H7 (cell line): ENCODE results near the gene AASDH. TPM values are rescaled to one million over a fixed set of nuclear protein-coding genes. Genes with fewer than 3 reads are reported as not detected.

Experiments used
- DNase-seq: peaks from one replicate; pipeline ENCODE4 v3.0.0; 2012
- H3K27me3 ChIP-seq: 2 replicates; pipeline ENCODE4 v1.6.0; 2011; ENCODE audit warnings: mild to moderate bottlenecking, low read length; ENCODE audit not compliant: control insufficient read depth, insufficient read depth
- H3K36me3 ChIP-seq: replicated peaks from 2 replicates; pipeline ENCODE4 v1.5.1; 2011; ENCODE audit warnings: low read length; ENCODE audit not compliant: control insufficient read depth, insufficient read depth
- H3K4me3 ChIP-seq: 2 replicates; pipeline ENCODE4 v1.5.1; 2011; ENCODE audit warnings: low read depth, mild to moderate bottlenecking, control low read depth, low read length, moderate library complexity; ENCODE audit not compliant: insufficient read depth
- total RNA-seq: library from RNA; depleted of rRNA; stranded (reverse); fragments of >200 nt; shearing (Covaris generic); gene quantifications from 2 replicates; pipeline ENCODE4 v1.2.3, GENCODE V29; 2014; rRNA removed

AASDH gene, protein sequence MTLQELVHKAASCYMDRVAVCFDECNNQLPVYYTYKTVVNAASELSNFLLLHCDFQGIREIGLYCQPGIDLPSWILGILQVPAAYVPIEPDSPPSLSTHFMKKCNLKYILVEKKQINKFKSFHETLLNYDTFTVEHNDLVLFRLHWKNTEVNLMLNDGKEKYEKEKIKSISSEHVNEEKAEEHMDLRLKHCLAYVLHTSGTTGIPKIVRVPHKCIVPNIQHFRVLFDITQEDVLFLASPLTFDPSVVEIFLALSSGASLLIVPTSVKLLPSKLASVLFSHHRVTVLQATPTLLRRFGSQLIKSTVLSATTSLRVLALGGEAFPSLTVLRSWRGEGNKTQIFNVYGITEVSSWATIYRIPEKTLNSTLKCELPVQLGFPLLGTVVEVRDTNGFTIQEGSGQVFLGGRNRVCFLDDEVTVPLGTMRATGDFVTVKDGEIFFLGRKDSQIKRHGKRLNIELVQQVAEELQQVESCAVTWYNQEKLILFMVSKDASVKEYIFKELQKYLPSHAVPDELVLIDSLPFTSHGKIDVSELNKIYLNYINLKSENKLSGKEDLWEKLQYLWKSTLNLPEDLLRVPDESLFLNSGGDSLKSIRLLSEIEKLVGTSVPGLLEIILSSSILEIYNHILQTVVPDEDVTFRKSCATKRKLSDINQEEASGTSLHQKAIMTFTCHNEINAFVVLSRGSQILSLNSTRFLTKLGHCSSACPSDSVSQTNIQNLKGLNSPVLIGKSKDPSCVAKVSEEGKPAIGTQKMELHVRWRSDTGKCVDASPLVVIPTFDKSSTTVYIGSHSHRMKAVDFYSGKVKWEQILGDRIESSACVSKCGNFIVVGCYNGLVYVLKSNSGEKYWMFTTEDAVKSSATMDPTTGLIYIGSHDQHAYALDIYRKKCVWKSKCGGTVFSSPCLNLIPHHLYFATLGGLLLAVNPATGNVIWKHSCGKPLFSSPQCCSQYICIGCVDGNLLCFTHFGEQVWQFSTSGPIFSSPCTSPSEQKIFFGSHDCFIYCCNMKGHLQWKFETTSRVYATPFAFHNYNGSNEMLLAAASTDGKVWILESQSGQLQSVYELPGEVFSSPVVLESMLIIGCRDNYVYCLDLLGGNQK
- total RNA-seq, result 11.4 and 16.5 TPM in 2 replicates

- DNase-seq, result peak; percentile 89
- Histone ChIP-seq H3K27me3 (no peaks in the 10 kb centered on the region), H3K36me3 (no peaks in the 10 kb centered on the region), H3K4me3 (peak within 1 kb of the TSS; percentile 78)
Measured at GRCh38 chr4:56387023-56388001, at the start of gene AASDH. Gene AASDH (minus strand): TSS chr4:56387491. CDS start chr4:56384299, 3,192 bp downstream.

- DNase-seq, result peak; percentile 98
- no peaks in the 10 kb centered on the region for H3K27me3 ChIP-seq
- peak within 1 kb of the TSS; percentile 90 for H3K4me3 ChIP-seq
- H3K36me3 ChIP-seq, result no peaks in the 10 kb centered on the region; the same call in 1 of the 2 replicates
Measured at GRCh38 chr4:56435140-56435926, 48.0 kb upstream of the AASDH start, which contains the start of gene PPAT. Gene PPAT (minus strand): TSS chr4:56435615. CDS start chr4:56435477, 138 bp downstream.

GRCh38 chr4:56434599-56435139, 47.4 kb upstream of the AASDH start:
- no peaks in the 10 kb centered on the region for H3K27me3 ChIP-seq
- DNase-seq, result no peak
- peak overlapping the region; percentile 90 for H3K4me3 ChIP-seq
- no peaks in the 10 kb centered on the region for H3K36me3 ChIP-seq

DNA sequence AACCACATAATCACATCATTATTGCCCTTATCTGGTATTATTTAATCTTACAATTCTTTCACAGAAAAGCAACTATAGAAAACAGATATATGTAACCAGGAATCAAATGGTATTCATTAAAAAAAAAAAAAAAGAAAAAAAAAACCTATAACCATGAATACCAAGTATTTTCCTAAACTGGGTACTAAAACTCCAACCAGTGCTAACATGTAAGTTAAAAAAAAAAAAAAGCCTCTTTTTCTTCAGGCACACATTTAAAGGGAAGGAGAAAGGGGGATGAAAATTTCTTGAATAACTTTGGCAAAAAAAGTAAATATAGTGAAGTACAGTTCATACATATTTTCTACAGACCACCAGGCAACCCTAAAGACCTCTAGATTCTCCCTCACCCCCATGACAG, 46.0 kb upstream of the AASDH start:
- Histone ChIP-seq H3K4me3 (peak overlapping the region; percentile 90; the same call in 1 of the 2 replicates), H3K27me3 (no peaks in the 10 kb centered on the region), H3K36me3 (no peaks in the 10 kb centered on the region)
- DNase-seq, result no peak

DNA sequence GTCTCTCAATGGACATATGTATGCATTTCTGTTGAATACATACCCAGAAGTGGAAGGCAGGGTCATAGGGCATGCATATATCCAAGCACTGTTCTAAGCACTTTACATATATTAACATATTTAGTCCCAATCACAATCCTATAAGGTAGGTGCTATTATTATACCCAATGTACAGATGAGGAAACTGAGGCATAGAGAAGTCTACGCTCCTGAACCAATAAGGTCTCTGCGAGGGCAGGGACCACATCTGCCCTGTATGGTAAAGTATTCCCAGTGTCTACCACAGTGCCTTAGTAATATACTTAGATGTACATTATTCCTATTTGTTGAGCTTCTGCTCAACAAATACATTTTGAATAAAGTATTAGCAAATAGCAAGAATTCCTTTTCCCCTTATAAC, 42.9 kb upstream of the AASDH start:
- no peak for DNase-seq
- Histone ChIP-seq H3K36me3 (no peaks in the 10 kb centered on the region), H3K27me3 (no peaks in the 10 kb centered on the region), H3K4me3 (no peak overlapping the region)

GRCh38 chr4:56427179-56427578, 39.9 kb upstream of the AASDH start:
- no peak for DNase-seq
- Histone ChIP-seq H3K36me3 (no peaks in the 10 kb centered on the region; the same call in 1 of the 2 replicates), H3K27me3 (no peaks in the 10 kb centered on the region), H3K4me3 (no peak overlapping the region)

- Histone ChIP-seq H3K4me3 (no peak overlapping the region), H3K27me3 (no peaks in the 10 kb centered on the region), H3K36me3 (no peaks in the 10 kb centered on the region; the same call in 1 of the 2 replicates)
- DNase-seq, result no peak
Measured at GRCh38 chr4:56426273-56426672, 39.0 kb upstream of the AASDH start.

DNA sequence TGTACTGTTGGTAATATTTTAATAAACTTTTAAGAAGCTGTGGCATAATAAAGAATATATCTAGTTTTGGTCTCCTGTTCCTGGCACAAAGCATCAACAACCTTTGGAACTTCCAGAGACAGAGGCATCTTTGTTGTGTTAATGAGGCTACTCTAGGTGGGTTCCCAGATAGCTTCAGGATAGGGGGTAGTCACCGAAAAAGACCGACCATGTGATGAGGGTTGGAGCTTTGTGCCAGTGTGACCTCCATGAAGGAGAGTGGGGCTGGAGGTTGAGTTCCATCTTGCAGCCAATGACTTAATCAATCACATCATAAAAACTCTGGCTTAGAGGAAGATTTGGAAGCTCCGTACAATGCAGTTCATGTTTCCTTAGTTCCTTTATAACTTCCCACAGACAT, 38.2 kb upstream of the AASDH start:
- Histone ChIP-seq H3K36me3 (no peaks in the 10 kb centered on the region; the same call in 1 of the 2 replicates), H3K4me3 (no peak overlapping the region), H3K27me3 (no peaks in the 10 kb centered on the region)
- DNase-seq, result peak; percentile 50

- Histone ChIP-seq H3K36me3 (no peaks in the 10 kb centered on the region; the same call in 1 of the 2 replicates), H3K27me3 (no peaks in the 10 kb centered on the region), H3K4me3 (no peak overlapping the region)
- no peak for DNase-seq
Measured at GRCh38 chr4:56424697-56425514, 37.6 kb upstream of the AASDH start.

DNA sequence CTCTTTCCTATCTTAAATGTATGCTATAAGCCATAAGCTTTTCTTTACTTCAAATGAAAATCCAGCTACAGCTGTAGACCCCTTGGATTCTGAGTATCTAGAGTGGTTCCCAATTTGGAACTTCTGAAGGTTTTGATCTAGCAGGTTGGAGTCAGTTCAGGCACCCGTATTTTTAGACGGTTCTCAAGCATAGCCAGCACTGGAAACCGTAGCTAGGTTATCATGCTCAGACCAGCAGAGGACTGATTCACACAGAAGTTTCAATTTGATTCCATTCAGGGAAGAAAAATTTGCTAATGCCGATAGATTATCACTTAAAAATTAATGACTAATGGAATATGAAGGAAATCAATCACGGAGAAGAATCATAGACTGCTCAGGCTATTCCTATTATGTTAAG, 36.9 kb upstream of the AASDH start:
- H3K4me3 ChIP-seq, result no peak overlapping the region
- no peaks in the 10 kb centered on the region; the same call in 1 of the 2 replicates for H3K36me3 ChIP-seq
- no peaks in the 10 kb centered on the region for H3K27me3 ChIP-seq
- DNase-seq, result no peak

- H3K36me3 ChIP-seq, result no peaks in the 10 kb centered on the region; the same call in 1 of the 2 replicates
- no peak for DNase-seq
- H3K27me3 ChIP-seq, result no peaks in the 10 kb centered on the region
- H3K4me3 ChIP-seq, result no peak overlapping the region
Measured at GRCh38 chr4:56417396-56417795, 30.1 kb upstream of the AASDH start.

DNA sequence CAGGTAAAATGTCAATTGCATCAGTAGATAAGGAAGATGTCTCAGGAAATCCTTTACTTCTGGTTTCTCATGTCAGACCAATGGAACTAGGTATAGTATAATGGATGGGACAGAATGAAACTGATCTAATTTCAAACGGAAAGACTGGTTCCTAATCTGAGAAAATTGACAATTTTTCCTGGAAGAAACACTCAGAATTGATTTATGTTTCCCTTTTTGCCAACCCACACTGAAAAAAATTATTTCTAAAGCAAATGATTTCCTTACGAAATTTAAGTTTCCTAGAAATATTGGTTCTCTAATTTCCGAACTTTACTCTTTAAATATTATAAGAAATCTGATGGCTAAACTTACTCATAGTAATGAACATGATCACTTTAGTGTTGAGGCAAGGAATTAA, 29.1 kb upstream of the AASDH start:
- no peaks in the 10 kb centered on the region; the same call in 1 of the 2 replicates for H3K36me3 ChIP-seq
- no peaks in the 10 kb centered on the region for H3K27me3 ChIP-seq
- DNase-seq, result no peak
- H3K4me3 ChIP-seq, result no peak overlapping the region
